ENCODE results near the gene ZXDC.

ZXDC gene

GRCh38 chr3:126392246-126392645 is 83.4 kb downstream of the ZXDC start:
- no peak for FAIRE-seq
- no peak for DNase-seq (ENCODE audit: insufficient read length)
- no peak for TF ChIP-seq POLR2AphosphoS5 (IDR thresholded peaks at IDR 0.05; ENCODE audit: low read depth, low read length)
- TF ChIP-seq TAF1 (IDR thresholded peaks at IDR 0.05; ENCODE audit: borderline replicate concordance, low read depth, low read length) = no peak
- no peak for TF ChIP-seq POLR2A (IDR thresholded peaks at IDR 0.05; ENCODE audit: low read depth, low read length)

GRCh38 chr3:126391631-126392030 is 84.1 kb downstream of the ZXDC start:
- TF ChIP-seq POLR2A (IDR thresholded peaks at IDR 0.05; ENCODE audit: low read depth, low read length) (no peak), POLR2AphosphoS5 (IDR thresholded peaks at IDR 0.05; ENCODE audit: low read depth, low read length) (no peak), TAF1 (IDR thresholded peaks at IDR 0.05; ENCODE audit: borderline replicate concordance, low read depth, low read length) (no peak)
- FAIRE-seq = no peak
- no peak for DNase-seq (ENCODE audit: insufficient read length)

- no peak for FAIRE-seq
- no peak for DNase-seq (ENCODE audit: insufficient read length)
- TF ChIP-seq POLR2A (IDR thresholded peaks at IDR 0.05; ENCODE audit: low read depth, low read length) (no peak), TAF1 (IDR thresholded peaks at IDR 0.05; ENCODE audit: borderline replicate concordance, low read depth, low read length) (no peak), POLR2AphosphoS5 (IDR thresholded peaks at IDR 0.05; ENCODE audit: low read depth, low read length) (no peak)
Measured at GRCh38 chr3:126390751-126391150, 84.9 kb downstream of the ZXDC start.

GRCh38 chr3:126390201-126390600 is 85.5 kb downstream of the ZXDC start:
- TF ChIP-seq POLR2A (IDR thresholded peaks at IDR 0.05; ENCODE audit: low read depth, low read length) = no peak
- no peak for TF ChIP-seq TAF1 (IDR thresholded peaks at IDR 0.05; ENCODE audit: borderline replicate concordance, low read depth, low read length)
- DNase-seq (ENCODE audit: insufficient read length) (no peak), FAIRE-seq (no peak)

GRCh38 chr3:126389794-126390146 is 85.9 kb downstream of the ZXDC start:
- DNase-seq (ENCODE audit: insufficient read length) = no peak

GRCh38 chr3:126389112-126389793 is 86.4 kb downstream of the ZXDC start:
- DNase-seq (ENCODE audit: insufficient read length) = peak; percentile 64
- FAIRE-seq = peak; percentile 40
- TF ChIP-seq TAF1 (IDR thresholded peaks at IDR 0.05; ENCODE audit: borderline replicate concordance, low read depth, low read length) (no peak), POLR2A (IDR thresholded peaks at IDR 0.05; ENCODE audit: low read depth, low read length) (no peak), POLR2AphosphoS5 (IDR thresholded peaks at IDR 0.05; ENCODE audit: low read depth, low read length) (no peak)

More at GRCh38 chr3:126389794-126390146, 85.9 kb downstream of the ZXDC start:
- no peak for TF ChIP-seq POLR2AphosphoS5 (IDR thresholded peaks at IDR 0.05; ENCODE audit: low read depth, low read length)
- TF ChIP-seq POLR2A (IDR thresholded peaks at IDR 0.05; ENCODE audit: low read depth, low read length) = no peak
- no peak for TF ChIP-seq TAF1 (IDR thresholded peaks at IDR 0.05; ENCODE audit: borderline replicate concordance, low read depth, low read length)
- FAIRE-seq = no peak

Measured in GM12892 (cell line).